Measurements from ENCODE around the gene TNS3. TPM values are rescaled to one million over a fixed set of nuclear protein-coding genes. Genes with fewer than 3 reads are reported as not detected.
A peak's percentile ranks its signal among the peaks of the same experiment; 100 is the strongest.

The TNS3 gene
- polyA plus RNA-seq, 1 donor from 2014 or later: 12.5 TPM

GRCh38 chr7:47580811-47581331 is 1.0 kb downstream of the TNS3 start:
- H3K27me3 Mint-ChIP-seq: peaks cover 3% of the 10 kb centered on the region
- H3K36me3 Mint-ChIP-seq: no peaks in the 10 kb centered on the region
- H3K4me3 Mint-ChIP-seq: peak overlapping the region; percentile 85 to 95 (median 90)
- peaks cover 0 to 2% (median 0%) of the 10 kb centered on the region in 3 donors for H3K9me3 Mint-ChIP-seq
- H3K4me1 Mint-ChIP-seq: peaks cover 39 to 55% (median 54%) of the 10 kb centered on the region in 3 donors
- H3K27ac Mint-ChIP-seq: peak overlapping the region; percentile 59 to 93 (median 87)

- Mint-ChIP-seq H3K27ac (peak overlapping the region; percentile 59 to 93 (median 87)), H3K9me3 (peaks cover 0 to under 1% (median 0%) of the 10 kb centered on the region in 3 donors), H3K4me3 (peak overlapping the region; percentile 85 to 95 (median 90))
Observed at GRCh38 chr7:47580175-47580706, 1.7 kb downstream of the TNS3 start.

GRCh38 chr7:47579458-47579857 is 2.5 kb downstream of the TNS3 start:
- Mint-ChIP-seq H3K27me3 (peaks cover 3% of the 10 kb centered on the region), H3K4me1 (peaks cover 47 to 61% (median 61%) of the 10 kb centered on the region in 3 donors), H3K4me3 (peak overlapping the region; percentile 9 to 86 (median 76)), H3K36me3 (no peaks in the 10 kb centered on the region), H3K9me3 (no peaks in the 10 kb centered on the region), H3K27ac (peak overlapping the region; percentile 27 to 81 (median 59))

More at GRCh38 chr7:47580175-47580706, 1.7 kb downstream of the TNS3 start:
- peaks cover 3% of the 10 kb centered on the region for H3K27me3 Mint-ChIP-seq
- no peaks in the 10 kb centered on the region for H3K36me3 Mint-ChIP-seq
- H3K4me1 Mint-ChIP-seq: peaks cover 41 to 57% (median 54%) of the 10 kb centered on the region in 3 donors

- H3K27ac Mint-ChIP-seq: peak overlapping the region; percentile 42 to 81 (median 59)
- peaks cover 50 to 67% (median 66%) of the 10 kb centered on the region in 3 donors for H3K4me1 Mint-ChIP-seq
- no peaks in the 10 kb centered on the region for H3K36me3 Mint-ChIP-seq
- peaks cover 3% of the 10 kb centered on the region for H3K27me3 Mint-ChIP-seq
- peak overlapping the region; percentile 8 to 86 (median 76) for H3K4me3 Mint-ChIP-seq
- no peaks in the 10 kb centered on the region for H3K9me3 Mint-ChIP-seq
Observed at GRCh38 chr7:47578579-47579270, 3.2 kb downstream of the TNS3 start.

- Mint-ChIP-seq H3K4me3 (peak overlapping the region; percentile 0 to 76 (median 58)), H3K36me3 (no peaks in the 10 kb centered on the region), H3K27me3 (peaks cover under 1% of the 10 kb centered on the region), H3K9me3 (no peaks in the 10 kb centered on the region), H3K4me1 (peaks cover 51 to 72% (median 66%) of the 10 kb centered on the region in 3 donors), H3K27ac (peak overlapping the region; percentile 81 to 93 (median 91))
Observed at GRCh38 chr7:47577321-47577919, 4.5 kb downstream of the TNS3 start.

- Mint-ChIP-seq H3K27me3 (no peaks in the 10 kb centered on the region), H3K36me3 (no peaks in the 10 kb centered on the region), H3K4me1 (peaks cover 49 to 70% (median 64%) of the 10 kb centered on the region in 3 donors), H3K27ac (peak overlapping the region; percentile 81 to 93 (median 91)), H3K4me3 (peak overlapping the region; percentile 0 to 76 (median 58)), H3K9me3 (no peaks in the 10 kb centered on the region)
Observed at GRCh38 chr7:47576866-47577306, 5.0 kb downstream of the TNS3 start.

- Mint-ChIP-seq H3K27ac (peak overlapping the region; percentile 81 to 93 (median 91)), H3K4me3 (peak overlapping the region; percentile 16 to 76 (median 62)), H3K4me1 (peaks cover 51 to 73% (median 68%) of the 10 kb centered on the region in 3 donors), H3K9me3 (no peaks in the 10 kb centered on the region), H3K27me3 (no peaks in the 10 kb centered on the region), H3K36me3 (no peaks in the 10 kb centered on the region)
Observed at GRCh38 chr7:47576031-47576865, 5.7 kb downstream of the TNS3 start.

- Mint-ChIP-seq H3K36me3 (no peaks in the 10 kb centered on the region), H3K27me3 (no peaks in the 10 kb centered on the region), H3K9me3 (no peaks in the 10 kb centered on the region), H3K27ac (peak overlapping the region; percentile 88 to 94 (median 91)), H3K4me3 (peak overlapping the region; percentile 56 to 83 (median 73)), H3K4me1 (peaks cover 47 to 72% (median 61%) of the 10 kb centered on the region in 3 donors)
Observed at GRCh38 chr7:47574482-47575329, 7.2 kb downstream of the TNS3 start.

- Mint-ChIP-seq H3K9me3 (no peaks in the 10 kb centered on the region), H3K27ac (peak overlapping the region; percentile 88 to 94 (median 91)), H3K4me3 (peak overlapping the region in 3 of 4 donors; percentile 46 to 83 (median 76)), H3K4me1 (peaks cover 43 to 65% (median 54%) of the 10 kb centered on the region in 3 donors), H3K36me3 (no peaks in the 10 kb centered on the region), H3K27me3 (no peaks in the 10 kb centered on the region)
Observed at GRCh38 chr7:47573758-47574481, 8.0 kb downstream of the TNS3 start.

- Mint-ChIP-seq H3K27me3 (no peaks in the 10 kb centered on the region), H3K27ac (peak overlapping the region in 2 of 3 donors; percentile 73 to 91), H3K36me3 (no peaks in the 10 kb centered on the region), H3K4me3 (peak overlapping the region in 1 of 4 donors; percentile 54), H3K4me1 (peaks cover 46 to 68% (median 56%) of the 10 kb centered on the region in 3 donors), H3K9me3 (no peaks in the 10 kb centered on the region)
Observed at GRCh38 chr7:47572939-47573757, 8.8 kb downstream of the TNS3 start.

- Mint-ChIP-seq H3K27me3 (peaks cover 1% of the 10 kb centered on the region), H3K9me3 (no peaks in the 10 kb centered on the region), H3K36me3 (peaks cover under 1% of the 10 kb centered on the region), H3K27ac (peak overlapping the region in 2 of 3 donors; percentile 13 to 71), H3K4me1 (peaks cover 51 to 67% (median 54%) of the 10 kb centered on the region in 3 donors), H3K4me3 (peak overlapping the region in 1 of 4 donors; percentile 54)
Observed at GRCh38 chr7:47572094-47572445, 9.8 kb downstream of the TNS3 start.

GRCh38 chr7:47571331-47572093 is 10.4 kb downstream of the TNS3 start:
- H3K36me3 Mint-ChIP-seq: peaks cover 1% of the 10 kb centered on the region
- H3K4me1 Mint-ChIP-seq: peaks cover 50 to 63% (median 53%) of the 10 kb centered on the region in 3 donors
- H3K9me3 Mint-ChIP-seq: no peaks in the 10 kb centered on the region
- H3K4me3 Mint-ChIP-seq: peak overlapping the region; percentile 52 to 93 (median 70)
- peak overlapping the region; percentile 60 to 94 (median 71) for H3K27ac Mint-ChIP-seq
- H3K27me3 Mint-ChIP-seq: peaks cover 1% of the 10 kb centered on the region

Data from IgD-negative memory B cell (primary cell).